Panc1 (cell line): ENCODE measurements around the gene RGS3. TPM values are rescaled to one million over a fixed set of nuclear protein-coding genes. Genes with fewer than 3 reads are reported as not detected.

Experiments
- ATAC-seq: fragments of 200-7000 bp; cut with Tn5 transposase; 2 replicates; pipeline ENCODE4 v1.9.1; 2020; ENCODE audit warnings: mild to moderate bottlenecking, moderate library complexity
- BruUV-seq: library from RNA; stranded (reverse); fragments of 400-500 nt; replicated peaks from 2 replicates; lab custom pipeline; 2021; lab: Mats Ljungman, UMichigan
- CTCF ChIA-PET: fragments of 300-600 bp; sonication (Branson Sonifier 250); formaldehyde crosslinking; loops from one replicate; lab custom pipeline; 2022; ENCODE audit warnings: antibody characterized with exemption; lab: Charles Lee
- POLR2A ChIA-PET: fragments of 300-600 bp; sonication (Branson Sonifier 250); formaldehyde crosslinking; loops from one replicate; lab custom pipeline; 2022; ENCODE audit warnings: antibody characterized with exemption; lab: Charles Lee
- DNase-seq: peaks from one replicate; pipeline ENCODE4 v3.0.0-alpha.2; 2010; ENCODE audit warnings: low read depth, low spot score
- H3K27ac ChIP-seq: 2 replicates; pipeline ENCODE4 v1.5.1; 2011; ENCODE audit warnings: mild to moderate bottlenecking, low read length, inconsistent platforms
- H3K27me3 ChIP-seq: fragments of 200-500 bp; sonication (Bioruptor generic); 2 replicates; pipeline ENCODE4 v1.6.0; 2014; ENCODE audit warnings: low read length, inconsistent platforms; ENCODE audit not compliant: control insufficient read depth, insufficient read depth
- H3K36me3 ChIP-seq: fragments of 200-500 bp; sonication (Bioruptor generic); 2 replicates; pipeline ENCODE4 v1.5.1; 2014; ENCODE audit warnings: inconsistent platforms, mild to moderate bottlenecking, low read length, moderate library complexity; ENCODE audit not compliant: control insufficient read depth, insufficient read depth
- H3K4me1 ChIP-seq: 2 replicates; pipeline ENCODE4 v1.5.1; 2011; ENCODE audit warnings: inconsistent platforms, mild to moderate bottlenecking, low read length, moderate library complexity; ENCODE audit not compliant: control insufficient read depth, insufficient read depth
- H3K4me3 ChIP-seq, 2 experiments: 2 replicates each; pipeline ENCODE4 v1.5.1; 2011 to 2012; ENCODE audit warnings: low read depth in 2 of 2, low read length in 2 of 2, mild to moderate bottlenecking in 2 of 2, inconsistent platforms in 1 of 2, moderate library complexity in 1 of 2
- H3K9me3 ChIP-seq: fragments of 200-500 bp; sonication (Bioruptor generic); 2 replicates; pipeline ENCODE4 v1.5.1; 2014; ENCODE audit warnings: low read depth, mild to moderate bottlenecking, inconsistent platforms, low read length, moderate library complexity; ENCODE audit not compliant: control insufficient read depth, insufficient read depth
- CTCF ChIP-seq: fragments of 450-650 bp; IDR thresholded peaks from 2 replicates; pipeline ENCODE4 v1.5.1; 2017; ENCODE audit warnings: mild to moderate bottlenecking
- POLR2AphosphoS5 ChIP-seq: IDR thresholded peaks from 2 replicates; pipeline ENCODE4 v1.6.1; 2012; ENCODE audit warnings: mild to moderate bottlenecking, low read depth, low read length, moderate library complexity
- REST ChIP-seq, 2 experiments: IDR thresholded peaks; 2 replicates each; pipeline ENCODE4 v1.6.1; 2011 to 2012; ENCODE audit warnings: low read depth in 2 of 2, control low read depth in 1 of 2, low read length in 1 of 2, mild to moderate bottlenecking in 1 of 2, moderate library complexity in 1 of 2; ENCODE audit not compliant: insufficient read depth in 1 of 2
- SIN3A ChIP-seq: IDR thresholded peaks from 2 replicates; pipeline ENCODE4 v1.6.1; 2012; ENCODE audit warnings: low read depth, mild to moderate bottlenecking, low read length, moderate library complexity, borderline replicate concordance; ENCODE audit not compliant: insufficient read depth
- TCF7L2 ChIP-seq: IDR thresholded peaks from 2 replicates; pipeline ENCODE4 v1.6.1; 2011; ENCODE audit warnings: mild to moderate bottlenecking, low read depth, low read length, inconsistent platforms
- in situ Hi-C: cut with HindIII; loops from 2 replicates; pipeline ENCODE4 v1.10.0; 2016; ENCODE audit warnings: low sequenced_read_pairs, low pct_unique_long_range_greater_than_20kb
- intact Hi-C: fragments of 100-400 bp; cut with micrococcal nuclease; formaldehyde crosslinking; loops from one replicate; pipeline ENCODE4 v1.10.0; 2022; ENCODE audit not compliant: unreplicated experiment
- total RNA-seq: library from RNA; stranded (reverse); gene quantifications from one replicate; pipeline ENCODE4 v1.2.1, GENCODE V29; 2021; ENCODE audit not compliant: unreplicated experiment

Gene RGS3
- total RNA-seq, 1 experiment from 2014 or later, result 15.1 TPM

GRCh38 chr9:113532809-113533190 is 69.3 kb downstream of the RGS3 start:
- ATAC-seq (no peak), DNase-seq (no peak)
- no peaks in the 10 kb centered on the region for H3K27me3 ChIP-seq
- ChIA-PET CTCF (no interaction called here), POLR2A (interaction anchor here (0.5 kb wide), 1 partner anchor 34 kb away, joined by 9 read pairs; no protein-coding TSS in a partner anchor)
- no TSS peak for BruUV-seq
- no peaks in the 10 kb centered on the region for H3K9me3 ChIP-seq
- H3K4me1 ChIP-seq, result no peaks in the 10 kb centered on the region
- no peaks in the 10 kb centered on the region for H3K36me3 ChIP-seq
- intact Hi-C loops (no loop called here), in situ Hi-C loops (no loop called here)
- TF ChIP-seq TCF7L2 (no peak), REST (IDR thresholded peaks at IDR 0.05; ENCODE audit: insufficient read depth in 1 of 2, low read depth in 2 of 2, low read length in 1 of 2) (no peak), CTCF (no peak), POLR2AphosphoS5 (no peak)
- no peak overlapping the region for H3K27ac ChIP-seq
- H3K4me3 ChIP-seq, result no peak overlapping the region

GRCh38 chr9:113533335-113534225 is 70.1 kb downstream of the RGS3 start:
- in situ Hi-C loops (no loop called here), intact Hi-C loops (no loop called here)
- no peaks in the 10 kb centered on the region for H3K4me1 ChIP-seq
- H3K27me3 ChIP-seq, result no peaks in the 10 kb centered on the region
- no peak for DNase-seq
- BruUV-seq, result no TSS peak
- H3K27ac ChIP-seq, result no peak overlapping the region
- no peaks in the 10 kb centered on the region for H3K36me3 ChIP-seq
- ChIA-PET POLR2A (interaction anchor here (0.5 kb wide), 1 partner anchor 35 kb away, joined by 9 read pairs; no protein-coding TSS in a partner anchor), CTCF (no interaction called here)
- no peaks in the 10 kb centered on the region for H3K9me3 ChIP-seq
- no peak overlapping the region for H3K4me3 ChIP-seq
- no peak for ATAC-seq
- TF ChIP-seq SIN3A, result no peak
- no peak for TF ChIP-seq REST (IDR thresholded peaks at IDR 0.05; ENCODE audit: insufficient read depth in 1 of 2, low read depth in 2 of 2, low read length in 1 of 2)
- TF ChIP-seq CTCF, result no peak
- TF ChIP-seq TCF7L2, result no peak
- TF ChIP-seq POLR2AphosphoS5, result no peak
